Lower lobe of right lung (tissue), 2 donors: ENCODE measurements around the gene OSBPL8. TPM values are rescaled to one million over a fixed set of nuclear protein-coding genes. Genes with fewer than 3 reads are reported as not detected.

ENCODE experiments used
- ATAC-seq, 2 donors: fragments of 200-7000 bp; cut with Tn5 transposase; one replicate each; pipeline ENCODE4 v1.9.1; 2020 to 2022; ENCODE audit warnings: mild to moderate bottlenecking in 2 of 2, moderate library complexity in 2 of 2
- DNase-seq: peaks from one replicate; pipeline ENCODE4 v3.0.0-alpha.2; 2020
- H3K27ac ChIP-seq: fragments of 200-600 bp; one replicate; pipeline ENCODE4 v1.8.0; 2022
- H3K27me3 ChIP-seq: fragments of 200-600 bp; one replicate; pipeline ENCODE4 v1.8.0; 2022; ENCODE audit warnings: low read depth
- H3K36me3 ChIP-seq: fragments of 200-600 bp; one replicate; pipeline ENCODE4 v1.8.0; 2022; ENCODE audit warnings: mild to moderate bottlenecking
- H3K4me1 ChIP-seq: fragments of 200-600 bp; one replicate; pipeline ENCODE4 v1.8.0; 2022
- H3K4me3 ChIP-seq: fragments of 200-600 bp; one replicate; pipeline ENCODE4 v1.8.0; 2022; ENCODE audit warnings: mild to moderate bottlenecking
- H3K9me3 ChIP-seq: fragments of 200-600 bp; one replicate; pipeline ENCODE4 v1.8.0; 2022
- intact Hi-C: fragments of 100-400 bp; cut with DNase I; formaldehyde crosslinking; loops from one replicate; pipeline ENCODE4 v1.11.0; 2022
- total RNA-seq: library from RNA; stranded (reverse); fragmentation: NEBNext Ultra II Directional; extraction: Animal tissue kit (Norgen Biotek cat#: 25700); gene quantifications from one replicate; pipeline ENCODE4 v1.2.1, GENCODE V29; 2021
- TF ChIP-seq, protein P1 (sequence below): fragments of 200-600 bp; IDR thresholded peaks from one replicate; pipeline ENCODE4 v1.8.0; 2022; ENCODE audit warnings: antibody characterized with exemption, mild to moderate bottlenecking
- donor health status: DM: no; HTN: yes; CAD: no; lungs with severe emphysema.

The OSBPL8 gene
- total RNA-seq, 1 donor from 2014 or later, result 82.7 TPM

DNA sequence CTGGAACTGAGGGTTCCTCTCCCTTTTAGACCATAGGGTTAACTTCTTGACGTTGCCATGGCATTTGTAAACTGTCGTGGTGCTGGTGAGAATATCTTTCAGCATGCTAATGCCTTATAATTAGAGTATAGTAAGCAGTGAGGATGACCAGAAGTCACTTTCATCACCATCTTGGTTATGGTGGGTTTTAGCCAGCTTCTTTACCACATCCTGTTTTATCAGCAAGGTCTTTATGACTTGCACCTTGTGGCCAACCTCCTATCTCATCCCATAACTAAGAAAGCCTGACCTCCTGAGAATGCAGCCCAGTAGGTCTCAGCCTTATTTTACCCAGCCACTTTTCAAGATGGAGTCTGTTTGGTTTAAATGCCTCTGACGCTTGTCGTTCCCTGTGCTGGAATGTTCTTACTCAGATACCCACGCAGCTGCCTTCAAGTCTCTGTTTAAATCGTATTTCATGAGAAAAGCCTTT is 255.5 kb downstream of the OSBPL8 start:
- no peaks in the 10 kb centered on the region for H3K4me1 ChIP-seq
- TF ChIP-seq, protein P1, sequence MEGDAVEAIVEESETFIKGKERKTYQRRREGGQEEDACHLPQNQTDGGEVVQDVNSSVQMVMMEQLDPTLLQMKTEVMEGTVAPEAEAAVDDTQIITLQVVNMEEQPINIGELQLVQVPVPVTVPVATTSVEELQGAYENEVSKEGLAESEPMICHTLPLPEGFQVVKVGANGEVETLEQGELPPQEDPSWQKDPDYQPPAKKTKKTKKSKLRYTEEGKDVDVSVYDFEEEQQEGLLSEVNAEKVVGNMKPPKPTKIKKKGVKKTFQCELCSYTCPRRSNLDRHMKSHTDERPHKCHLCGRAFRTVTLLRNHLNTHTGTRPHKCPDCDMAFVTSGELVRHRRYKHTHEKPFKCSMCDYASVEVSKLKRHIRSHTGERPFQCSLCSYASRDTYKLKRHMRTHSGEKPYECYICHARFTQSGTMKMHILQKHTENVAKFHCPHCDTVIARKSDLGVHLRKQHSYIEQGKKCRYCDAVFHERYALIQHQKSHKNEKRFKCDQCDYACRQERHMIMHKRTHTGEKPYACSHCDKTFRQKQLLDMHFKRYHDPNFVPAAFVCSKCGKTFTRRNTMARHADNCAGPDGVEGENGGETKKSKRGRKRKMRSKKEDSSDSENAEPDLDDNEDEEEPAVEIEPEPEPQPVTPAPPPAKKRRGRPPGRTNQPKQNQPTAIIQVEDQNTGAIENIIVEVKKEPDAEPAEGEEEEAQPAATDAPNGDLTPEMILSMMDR, result no peak
- no peaks in the 10 kb centered on the region for H3K27me3 ChIP-seq
- DNase-seq (no peak), ATAC-seq (no peak)
- no peak overlapping the region for H3K4me3 ChIP-seq
- no peaks in the 10 kb centered on the region for H3K9me3 ChIP-seq
- intact Hi-C loops, result no loop called here
- no peak overlapping the region for H3K27ac ChIP-seq
- no peaks in the 10 kb centered on the region for H3K36me3 ChIP-seq

DNA sequence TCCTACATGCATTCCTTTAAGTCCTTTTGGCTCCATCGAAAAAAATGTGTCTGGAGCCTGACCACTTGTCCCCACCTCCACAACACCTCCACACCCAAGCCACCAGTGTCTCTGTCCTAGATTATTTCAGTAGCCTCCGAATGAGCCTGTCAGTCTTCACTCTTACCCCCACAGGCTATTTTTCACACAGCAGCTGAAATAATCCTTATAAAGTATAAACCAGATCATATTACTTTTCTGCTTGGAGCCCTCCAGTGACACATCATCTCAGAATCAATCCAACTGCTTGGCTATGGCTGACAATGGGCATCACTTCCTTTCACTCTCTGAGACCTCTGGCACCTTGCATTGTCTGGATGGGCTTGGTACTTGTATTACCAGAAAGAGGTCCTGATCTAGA is 256.2 kb downstream of the OSBPL8 start:
- no peak overlapping the region for H3K27ac ChIP-seq
- no peaks in the 10 kb centered on the region for H3K4me1 ChIP-seq
- no peak for DNase-seq
- no peak overlapping the region for H3K4me3 ChIP-seq
- no peak for ATAC-seq
- H3K27me3 ChIP-seq, result no peaks in the 10 kb centered on the region
- intact Hi-C loops, result no loop called here
- TF ChIP-seq, protein P1, result no peak
- H3K9me3 ChIP-seq, result no peaks in the 10 kb centered on the region
- no peaks in the 10 kb centered on the region for H3K36me3 ChIP-seq

Other genes with a start within 250 kb of the OSBPL8 start
- 13.4 TPM for gene BBS10, start 211.4 kb downstream of the OSBPL8 start, total RNA-seq
- gene ZDHHC17, start 204.3 kb upstream of the OSBPL8 start, total RNA-seq, result 27.9 TPM